Measurements from ENCODE around the gene CCDC178.
"Not testable (repeated sequence)": the region's sequence is repeated elsewhere in the genome, so short reads cannot be mapped to it uniquely, and the experiment has no call there.

CCDC178 gene

DNA sequence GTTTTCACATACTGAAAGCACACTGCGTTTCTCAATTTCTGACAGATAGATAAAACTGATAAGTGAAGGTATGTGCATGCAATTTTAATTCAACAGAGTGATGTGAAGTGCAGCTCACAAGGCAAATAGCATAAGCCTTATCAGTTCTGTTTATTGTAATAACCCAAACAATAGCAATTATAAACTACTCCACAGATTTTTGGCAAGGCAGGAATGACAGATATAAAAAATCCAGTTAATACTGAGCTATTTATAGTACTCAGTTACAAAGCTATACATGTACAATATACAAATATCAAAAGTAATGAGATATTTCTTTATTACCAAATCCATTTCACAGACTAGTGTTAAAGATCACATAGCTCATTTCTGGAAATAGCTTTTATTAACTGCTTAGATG is 456.8 kb downstream of the CCDC178 start:
- DNase-seq (ENCODE audit: low spot score), result no peak

DNA sequence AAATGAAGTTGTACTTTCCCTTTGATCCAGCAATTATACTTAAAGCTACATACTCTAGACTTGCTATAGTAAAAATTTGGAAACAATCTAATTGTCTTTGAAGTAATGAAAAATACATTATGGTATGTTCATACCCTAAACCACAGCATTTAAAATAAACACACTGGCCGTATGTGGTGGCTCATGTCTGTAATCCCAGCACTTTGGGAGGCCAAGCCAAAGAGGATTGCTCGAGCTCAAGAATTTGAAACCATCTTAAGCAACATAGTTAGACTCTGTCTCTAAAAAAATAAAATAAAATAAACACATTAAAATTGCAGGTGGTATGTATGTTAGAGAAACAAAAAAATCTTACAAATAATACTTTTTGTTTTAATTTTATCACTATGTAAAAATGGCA is 459.6 kb downstream of the CCDC178 start:
- no peak for DNase-seq (ENCODE audit: low spot score)

DNA sequence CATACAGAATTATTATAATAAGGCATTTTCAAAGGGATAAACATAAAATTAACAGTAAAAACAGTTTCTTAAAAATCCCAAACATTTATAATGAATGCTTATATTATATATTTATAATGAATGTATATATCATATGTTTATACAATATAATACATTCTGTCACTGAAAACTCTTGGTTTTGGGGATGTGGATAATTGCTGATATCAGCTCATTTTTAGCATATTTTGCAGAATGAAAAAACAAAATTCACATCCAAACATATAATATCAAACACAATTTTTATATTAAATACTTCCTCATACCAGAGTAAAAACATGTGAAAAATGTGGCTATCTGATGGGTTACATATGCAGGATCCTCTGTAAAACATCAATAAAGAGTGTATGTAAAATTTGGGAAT is 465.0 kb downstream of the CCDC178 start:
- no peak for DNase-seq (ENCODE audit: low spot score)

DNA sequence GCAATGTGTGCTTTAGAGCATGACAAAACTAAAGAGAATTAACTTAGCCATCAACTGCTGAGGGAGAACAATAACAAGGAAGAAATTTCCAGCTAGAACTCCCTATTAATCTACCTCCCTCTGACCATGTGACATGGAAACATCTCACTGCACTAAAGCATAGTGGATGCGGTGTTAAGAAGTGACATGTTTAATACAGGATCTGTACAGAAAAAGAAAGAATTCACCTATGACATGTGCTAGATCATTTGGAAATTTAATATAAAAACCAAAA is 465.4 kb downstream of the CCDC178 start:
- DNase-seq (ENCODE audit: low spot score), result no peak

DNA sequence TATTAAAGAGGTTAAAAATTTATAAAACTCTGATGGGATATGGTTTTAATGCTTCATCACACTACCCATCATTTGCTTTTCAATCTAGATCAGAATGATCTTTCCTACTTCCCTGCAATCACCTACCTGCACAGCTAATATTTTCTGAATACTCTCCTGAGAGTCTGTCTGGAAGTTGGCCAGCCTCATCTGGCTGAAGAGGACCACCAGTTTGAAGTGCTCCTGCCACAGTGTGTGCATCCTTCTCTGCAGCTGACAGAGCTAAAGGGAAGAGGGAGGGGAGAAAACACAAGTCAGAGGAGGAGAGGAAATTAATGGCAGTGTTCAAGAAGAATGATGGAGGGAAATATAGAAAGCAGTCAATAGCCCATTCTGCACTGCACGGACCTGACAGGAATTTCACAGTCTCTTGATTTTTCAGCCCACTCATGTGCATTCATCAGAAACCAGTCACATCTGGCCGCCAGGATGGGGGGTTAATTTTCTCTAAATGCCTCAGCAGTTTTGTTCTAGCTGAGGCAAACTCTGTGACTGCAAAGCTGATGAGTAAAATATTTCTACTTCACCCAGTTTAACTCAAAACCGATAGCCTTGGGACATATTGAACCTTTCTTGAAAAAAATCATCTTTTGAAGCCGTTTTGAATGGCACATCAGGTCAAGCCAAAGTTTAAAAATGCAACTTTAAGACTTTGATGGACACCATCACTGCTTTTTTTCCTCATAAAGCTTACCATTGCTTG is 465.9 kb downstream of the CCDC178 start:
- DNase-seq (ENCODE audit: low spot score), result no peak

DNA sequence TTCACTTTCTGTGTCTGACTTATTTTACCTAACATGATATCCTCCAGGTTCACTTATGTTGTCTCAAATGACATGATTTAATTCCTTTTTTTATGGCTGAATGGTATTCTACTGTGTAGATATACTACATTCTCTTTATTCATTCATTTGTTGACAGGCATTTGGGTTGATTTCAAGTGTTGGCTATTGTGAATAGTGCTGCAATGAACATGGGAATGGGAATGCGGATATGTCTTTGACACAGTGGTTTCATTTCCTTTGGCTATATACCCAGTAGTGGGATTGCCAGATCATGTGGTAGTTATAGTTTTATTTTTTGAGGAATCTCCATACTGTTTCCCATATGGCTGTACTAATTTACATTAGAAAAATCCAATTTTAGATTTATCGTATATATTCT is 472.3 kb downstream of the CCDC178 start:
- DNase-seq (ENCODE audit: low spot score), result no peak

DNA sequence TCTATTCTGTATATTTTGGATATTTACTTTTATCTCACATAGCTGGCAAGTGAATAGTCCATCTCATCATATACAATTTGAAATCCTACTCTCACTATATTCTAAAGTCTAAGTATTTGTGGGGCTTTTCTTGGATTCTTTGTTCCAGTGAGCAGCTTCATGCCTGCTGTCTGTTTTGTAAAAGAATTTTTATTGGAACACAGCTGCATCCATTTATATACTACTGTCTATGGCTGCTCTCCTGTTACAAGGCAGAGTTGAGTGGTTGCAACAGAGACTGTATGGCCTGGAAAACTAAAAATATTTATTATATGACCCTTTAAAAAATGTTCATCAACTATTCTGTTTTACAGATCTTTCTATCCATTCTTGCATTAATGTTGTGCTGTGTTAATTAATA is 474.4 kb downstream of the CCDC178 start:
- DNase-seq (ENCODE audit: low spot score), result no peak

DNA sequence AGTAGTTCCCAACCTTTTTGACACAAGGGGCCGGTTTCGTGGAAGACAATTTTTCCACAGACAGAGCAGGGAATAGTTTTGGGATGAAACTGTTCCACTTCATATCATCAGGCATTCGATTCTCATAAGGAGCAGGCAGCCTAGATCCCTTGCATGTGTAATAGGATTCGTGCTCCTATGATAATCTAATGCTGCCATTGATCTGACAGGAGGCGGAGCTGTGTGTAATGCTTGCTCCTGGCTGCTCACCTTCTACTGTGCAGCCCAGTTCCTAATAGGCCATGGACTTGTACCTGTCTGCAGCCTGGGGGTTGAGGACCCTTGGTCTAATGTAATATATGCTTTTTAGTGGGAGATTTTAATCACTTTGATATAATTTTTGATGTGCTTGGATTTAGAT is 479.0 kb downstream of the CCDC178 start:
- no peak for DNase-seq (ENCODE audit: low spot score)

DNA sequence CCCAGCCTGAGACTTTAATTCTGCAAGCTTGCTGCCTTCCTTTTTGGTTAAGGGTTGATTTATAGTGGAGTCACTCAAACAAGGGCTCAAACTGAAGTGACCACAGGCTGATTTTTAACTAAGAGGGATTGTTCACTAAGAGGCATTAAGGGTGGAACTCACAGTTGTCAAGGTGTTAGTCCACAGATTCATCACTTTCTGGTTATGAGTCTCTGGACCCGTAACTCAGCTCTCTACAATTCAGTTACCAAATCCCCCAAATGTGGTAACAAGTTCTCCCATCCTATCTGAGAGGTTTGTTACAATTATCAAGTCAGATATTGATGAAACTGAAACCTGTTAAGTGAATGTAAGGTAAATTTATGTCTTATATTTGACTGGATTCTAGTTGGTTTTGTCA is 481.8 kb downstream of the CCDC178 start:
- DNase-seq (ENCODE audit: low spot score), result no peak

DNA sequence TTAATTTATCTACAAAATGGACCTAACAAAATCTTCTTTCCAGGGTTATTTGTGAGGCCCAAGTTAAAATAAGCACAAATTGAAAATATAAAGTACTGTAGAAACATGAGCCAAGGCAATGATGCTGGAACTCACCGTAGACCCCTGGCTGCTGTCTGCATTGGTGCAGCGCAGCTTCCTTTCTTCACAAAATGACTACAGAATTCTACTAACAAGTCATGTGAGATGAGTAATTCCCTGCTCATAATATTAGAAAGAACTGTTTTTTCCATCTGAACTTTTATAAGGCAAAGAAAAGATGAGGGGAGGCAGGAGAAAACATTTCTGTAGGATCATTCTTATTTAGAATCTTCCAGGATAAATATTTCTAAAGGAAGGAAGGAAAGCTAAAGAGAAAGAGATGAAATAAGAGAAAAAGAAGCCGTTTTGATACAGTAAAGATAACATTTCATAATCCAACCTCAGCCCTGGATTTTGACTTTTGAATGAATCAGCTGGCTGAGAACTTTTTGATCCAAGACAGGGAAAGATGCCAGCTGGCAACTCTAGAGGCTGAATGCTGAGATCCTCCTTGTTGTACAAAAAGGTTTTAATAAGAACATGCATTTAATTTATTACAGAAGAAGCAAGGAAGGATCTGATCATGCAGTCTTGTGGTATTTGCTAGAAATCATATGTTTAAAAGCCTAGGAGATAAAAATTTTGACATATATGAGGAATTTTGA is 483.8 kb downstream of the CCDC178 start:
- peak; percentile 77 for DNase-seq (ENCODE audit: low spot score)

DNA sequence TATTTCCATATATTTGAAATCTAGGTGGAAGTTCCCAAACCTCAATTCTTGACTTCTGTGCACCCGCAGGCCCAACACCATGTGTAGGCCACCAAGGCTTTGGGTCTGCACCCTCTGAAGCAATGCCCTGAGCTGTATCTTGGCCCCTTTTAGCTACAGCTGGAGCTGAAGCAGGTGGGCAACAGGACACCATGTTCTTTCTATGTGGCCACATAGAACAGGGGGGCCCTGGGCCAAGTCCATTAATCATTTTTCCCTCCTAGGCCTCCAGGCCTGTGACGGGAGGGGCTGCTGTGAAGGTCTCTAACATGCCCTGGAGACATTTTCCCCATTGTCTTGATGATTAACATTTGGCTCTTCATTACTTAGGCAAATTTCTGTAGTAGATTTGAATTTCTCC is 488.2 kb downstream of the CCDC178 start:
- DNase-seq (ENCODE audit: low spot score), result not testable (repeated sequence)

DNA sequence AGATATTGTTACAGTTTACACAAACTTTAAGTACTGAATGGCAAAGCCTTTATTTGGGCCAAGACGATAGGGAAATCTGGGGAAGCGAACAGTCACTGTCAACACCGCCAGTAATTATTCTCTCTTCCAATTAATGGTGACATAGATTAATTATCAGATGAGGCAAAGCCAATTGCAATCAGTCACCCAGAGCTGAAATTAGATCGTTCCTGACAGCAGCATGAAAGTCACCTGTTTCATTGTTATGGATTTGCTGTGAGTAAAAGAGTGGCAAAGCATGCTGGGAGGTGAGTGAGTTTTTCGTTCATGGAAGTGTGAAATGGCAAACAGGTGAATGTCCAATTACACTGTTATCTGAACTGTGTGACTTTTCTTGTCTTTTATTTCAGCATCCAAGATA is 502.9 kb downstream of the CCDC178 start:
- no peak for DNase-seq (ENCODE audit: low spot score)

DNA sequence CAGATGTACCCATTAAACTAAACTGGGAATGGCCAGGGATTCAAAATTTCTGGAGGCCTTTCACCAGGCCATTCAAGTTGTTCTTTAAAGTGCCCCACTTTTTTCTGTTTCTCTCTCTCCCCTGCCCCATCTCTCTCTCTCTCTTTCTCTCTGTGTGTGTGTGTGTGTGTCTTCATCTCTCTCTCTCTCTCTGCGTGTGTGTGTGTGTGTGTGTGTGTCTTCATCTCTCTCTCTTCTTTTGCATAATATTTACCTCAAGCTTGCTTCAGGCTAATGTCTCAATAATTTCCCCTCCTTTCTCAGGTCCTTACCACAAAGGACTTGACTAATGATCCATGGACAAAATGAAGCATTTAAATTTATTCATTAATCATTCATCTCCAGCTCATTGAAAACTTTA is 503.5 kb downstream of the CCDC178 start:
- no peak for DNase-seq (ENCODE audit: low spot score)

DNA sequence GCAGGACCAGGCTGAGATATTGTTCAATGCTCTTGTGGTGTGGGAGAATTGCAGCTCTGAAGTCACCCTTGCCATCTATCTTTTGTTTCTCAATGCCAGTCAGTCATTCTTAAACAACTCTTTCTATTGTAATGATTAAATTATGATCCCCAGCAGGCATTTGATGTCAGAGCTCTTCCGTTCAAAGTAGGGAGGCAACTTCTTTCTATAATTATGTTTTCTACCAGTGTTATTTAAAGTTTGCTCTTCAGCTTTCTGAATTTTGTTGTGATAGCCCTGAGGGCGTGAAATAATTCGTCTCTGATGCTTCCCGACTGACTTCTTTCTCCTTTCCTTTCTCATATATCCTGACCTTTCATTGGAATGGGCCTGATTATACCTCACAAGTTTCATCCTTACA is 506.3 kb downstream of the CCDC178 start:
- no peak for DNase-seq (ENCODE audit: low spot score)

DNA sequence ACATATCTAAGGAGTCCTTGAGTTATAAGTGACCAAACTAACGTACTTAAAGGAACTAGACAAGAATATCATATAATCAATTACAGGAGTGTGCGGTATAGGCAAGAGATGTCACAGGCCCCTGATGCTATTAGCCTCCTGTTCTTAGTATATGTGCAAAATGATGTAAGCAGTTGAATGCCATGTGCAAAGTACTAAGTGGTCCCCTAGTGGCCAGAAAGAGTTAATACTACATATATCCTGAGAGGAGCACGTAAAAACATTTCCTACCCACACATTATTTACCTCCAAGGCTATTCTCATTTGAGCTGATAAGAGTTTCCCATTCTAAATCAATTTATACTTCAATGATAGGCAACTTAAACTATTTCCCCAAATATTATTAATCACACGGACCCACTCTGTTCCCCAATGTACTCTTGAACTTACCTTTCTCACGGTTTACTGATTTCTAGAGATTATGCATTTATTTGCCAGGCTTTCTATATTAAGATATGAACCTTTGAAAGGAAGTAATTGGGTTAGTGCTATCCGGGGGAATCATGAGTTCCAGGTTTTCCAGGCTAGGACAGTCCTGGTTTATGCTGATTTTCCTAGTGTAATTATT is 509.7 kb downstream of the CCDC178 start:
- peak; percentile 89 for DNase-seq (ENCODE audit: low spot score)

DNA sequence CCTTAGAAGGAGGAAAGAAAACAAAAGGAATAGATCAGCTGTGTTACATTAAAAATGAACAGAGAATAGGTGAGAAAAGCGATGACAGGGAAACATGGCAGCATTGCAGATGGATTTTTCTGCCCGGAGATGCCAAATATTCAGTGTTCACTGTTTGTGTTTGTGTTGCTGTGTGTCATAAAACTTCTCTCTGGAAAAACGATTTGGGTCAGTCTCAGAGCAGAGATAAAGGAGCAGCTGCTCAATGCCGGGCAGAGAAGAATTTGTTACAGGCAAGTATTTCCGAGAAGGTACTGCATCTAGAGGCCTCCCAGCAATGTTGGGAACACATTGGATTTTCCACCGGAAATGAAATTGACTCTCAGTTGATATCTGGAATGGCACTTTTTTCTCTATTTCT is 511.3 kb downstream of the CCDC178 start:
- no peak for DNase-seq (ENCODE audit: low spot score)

DNA sequence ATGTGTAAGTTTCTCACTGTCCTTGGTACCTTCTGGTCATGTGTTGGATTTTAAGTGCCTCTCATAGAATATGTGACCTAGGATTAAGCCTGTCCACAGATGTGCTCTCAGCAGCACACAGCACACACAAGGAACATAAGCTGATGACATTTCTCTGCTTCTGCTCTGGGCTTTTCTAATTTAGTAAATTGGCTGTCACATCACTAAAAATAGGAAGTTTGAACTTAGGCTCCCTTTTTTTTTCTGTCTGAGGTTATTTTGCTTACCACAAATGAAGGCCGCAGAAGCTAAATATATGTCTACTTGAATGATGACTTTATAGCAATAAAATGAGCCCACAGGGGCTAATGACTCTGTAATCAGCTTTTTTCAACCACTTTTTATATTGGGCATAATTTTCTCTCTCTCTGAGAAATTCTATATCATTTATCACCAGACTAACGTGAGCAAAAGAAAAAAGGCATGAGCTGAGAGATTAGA is 517.5 kb downstream of the CCDC178 start:
- no peak for DNase-seq (ENCODE audit: low spot score)

DNA sequence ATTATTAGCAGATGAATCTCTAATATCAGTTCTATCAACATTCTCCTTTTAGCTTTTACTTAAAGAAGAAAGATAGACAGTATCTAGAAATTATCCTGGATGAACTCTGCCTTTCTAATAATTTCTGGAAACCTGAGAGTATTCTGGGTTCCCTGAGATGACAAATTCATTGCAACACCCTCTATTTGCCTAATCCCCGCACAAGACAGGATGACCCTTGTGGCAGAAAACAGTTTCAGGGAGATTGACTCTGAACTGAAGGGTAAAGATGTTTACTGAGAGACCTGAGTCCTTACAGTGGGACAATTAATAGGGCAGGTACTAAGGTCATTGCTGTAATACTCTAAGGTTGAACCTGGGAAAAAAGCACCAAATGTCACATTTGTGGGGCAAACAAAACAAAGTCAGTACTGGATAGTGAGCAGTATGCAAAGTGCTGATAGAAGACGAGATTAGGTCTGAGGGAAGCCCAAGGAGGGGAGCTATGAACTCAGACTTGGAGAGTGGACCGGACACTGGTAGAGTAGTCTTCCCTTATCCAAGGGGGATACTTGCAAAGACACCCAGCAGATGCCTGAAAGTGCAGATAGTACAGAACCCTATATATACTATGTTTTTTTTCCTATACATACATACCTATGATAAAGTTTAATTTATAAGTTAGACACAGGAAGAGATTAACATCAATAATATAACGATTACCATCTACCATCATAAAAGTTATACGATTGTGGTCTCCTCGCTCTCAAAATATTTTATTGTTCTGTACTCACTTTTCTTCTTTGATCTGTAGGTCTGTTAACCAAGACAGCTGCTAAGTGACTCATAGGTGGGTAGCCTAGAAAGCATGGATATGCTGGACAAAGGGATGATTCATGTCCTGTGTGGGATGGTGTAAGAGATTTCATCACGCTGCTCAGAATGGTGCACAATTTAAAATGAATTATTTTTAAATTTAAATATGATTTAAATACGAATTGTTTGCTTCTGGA is 519.4 kb downstream of the CCDC178 start:
- peak; percentile 97 for DNase-seq (ENCODE audit: low spot score)

DNA sequence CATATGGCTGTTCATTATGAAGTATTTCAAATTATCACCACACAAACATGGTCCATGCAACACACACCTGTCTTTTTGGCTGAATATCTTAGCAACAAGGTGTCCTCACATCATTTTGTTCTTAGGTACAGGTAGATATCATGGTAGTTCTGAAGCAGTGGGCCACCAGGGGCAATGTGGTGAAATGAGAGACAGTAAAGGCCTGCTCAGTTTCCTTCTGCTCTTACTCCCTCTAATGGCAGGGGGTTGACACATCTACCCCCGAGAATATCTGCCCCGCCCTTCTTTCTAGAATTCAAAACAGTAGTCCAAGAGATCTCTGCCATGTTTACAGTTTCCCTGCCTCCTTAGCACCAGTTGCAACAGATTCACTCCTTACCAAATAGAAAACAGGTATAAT is 520.7 kb downstream of the CCDC178 start:
- peak; percentile 74 for DNase-seq (ENCODE audit: low spot score)

DNA sequence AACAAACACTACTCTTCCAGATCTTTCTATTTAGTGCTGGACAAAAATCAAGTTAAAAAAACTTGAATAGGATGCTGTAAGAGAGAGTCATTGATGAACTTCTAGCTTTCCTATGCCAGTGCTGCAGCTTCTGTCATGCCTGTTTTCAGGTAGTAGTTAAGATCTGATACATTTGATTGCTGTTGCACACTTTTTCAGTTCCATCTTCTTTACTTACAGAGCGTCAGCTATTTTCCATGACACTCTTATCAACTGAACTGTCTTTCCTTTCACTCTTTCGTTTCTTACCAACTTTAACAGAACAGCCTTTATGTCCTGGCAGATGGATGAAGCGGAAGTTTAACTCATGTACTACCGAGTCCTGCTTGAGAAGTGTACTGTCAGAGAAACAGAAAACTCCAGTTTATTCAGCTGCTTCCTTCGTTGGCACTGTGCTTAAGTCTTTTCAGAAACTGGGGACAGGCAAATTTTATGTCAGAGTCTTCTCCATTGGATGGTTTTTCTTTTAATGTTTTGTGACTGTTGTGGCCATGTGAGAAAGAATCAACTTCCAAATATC is 521.8 kb downstream of the CCDC178 start:
- no peak for DNase-seq (ENCODE audit: low spot score)

DNA sequence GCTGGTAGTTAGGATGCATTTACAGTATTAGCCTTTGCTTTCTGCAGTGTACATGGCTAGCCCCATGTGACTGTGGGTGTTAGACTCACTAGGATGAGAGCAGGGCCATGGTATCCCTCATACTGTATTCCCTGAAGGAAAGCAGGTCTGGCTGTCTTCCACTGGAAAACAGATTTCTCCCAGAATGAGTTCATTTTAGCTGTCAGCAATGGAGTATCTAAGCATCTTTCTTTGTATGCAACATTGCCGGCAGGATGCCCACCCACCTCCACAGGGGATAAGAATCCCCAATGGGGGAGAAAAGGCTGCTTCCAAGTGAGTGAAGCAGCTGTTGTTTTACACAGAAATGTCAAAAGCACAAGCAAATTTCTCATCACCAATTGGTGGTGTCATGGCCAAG is 525.0 kb downstream of the CCDC178 start:
- DNase-seq (ENCODE audit: low spot score), result no peak

Measured in RKO (cell line).